ENCODE results near the gene NR2F1-AS1.
A peak's percentile ranks its signal among the peaks of the same experiment; 100 is the strongest.
"Not testable (repeated sequence)": the region's sequence is repeated elsewhere in the genome, so short reads cannot be mapped to it uniquely, and the experiment has no call there.

Gene NR2F1-AS1

DNA sequence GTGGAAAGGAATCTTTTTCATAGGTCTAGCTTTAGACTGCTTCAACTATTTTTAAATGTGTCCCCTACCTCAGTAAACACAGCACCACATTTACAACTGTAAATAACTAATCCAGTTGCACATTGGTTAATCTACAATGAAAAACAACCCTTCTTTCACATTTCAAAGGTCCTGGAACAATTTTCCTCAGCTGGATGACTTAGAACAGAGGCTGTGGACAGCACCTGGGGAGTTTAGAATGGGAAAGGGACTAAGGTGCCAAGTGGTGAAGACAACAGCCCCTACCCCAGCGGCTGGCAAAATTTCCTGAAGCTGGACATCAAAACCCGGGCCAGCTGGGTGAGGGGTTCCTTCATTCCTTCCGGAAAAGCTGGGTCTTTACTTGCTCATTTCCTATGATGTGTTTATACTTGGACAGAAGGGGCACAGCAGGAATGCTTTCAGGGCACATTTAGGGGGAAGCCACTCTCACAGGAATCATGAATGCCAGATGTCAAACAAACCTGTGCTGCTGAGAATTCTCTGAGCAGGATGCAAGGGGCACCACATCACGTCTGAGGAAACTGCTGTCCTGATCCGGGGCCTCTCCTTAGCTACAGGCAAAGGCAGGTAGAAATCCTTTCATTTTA, 158.3 kb downstream of the NR2F1-AS1 start:
- intact Hi-C loops (cut with DNase I) = loop anchor here (10.0 kb wide), 1 partner anchor 102 kb away; no protein-coding TSS in a partner anchor
- no peak for DNase-seq

DNA sequence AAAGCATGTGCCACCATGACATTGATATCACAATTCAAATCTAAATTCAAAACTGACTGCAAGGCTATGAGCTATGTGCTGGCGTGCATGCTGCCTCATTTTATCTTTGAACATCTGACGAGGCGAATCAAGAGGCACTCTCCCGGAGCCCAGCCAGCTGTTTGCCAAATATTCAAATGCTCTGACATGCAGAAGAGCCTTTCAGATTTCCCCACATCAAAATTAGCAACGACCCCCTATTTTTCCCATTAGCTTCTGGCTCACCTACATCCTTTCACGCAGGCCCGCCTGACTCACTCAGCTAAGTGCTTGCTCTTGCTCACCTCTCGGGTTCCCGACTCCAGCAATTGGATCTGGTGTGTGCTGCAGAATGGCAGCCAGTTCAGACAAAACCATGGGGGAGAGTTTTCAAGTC, 159.0 kb downstream of the NR2F1-AS1 start:
- intact Hi-C loops (cut with DNase I) = loop anchor here (10.0 kb wide), 1 partner anchor 103 kb away; no protein-coding TSS in a partner anchor

DNA sequence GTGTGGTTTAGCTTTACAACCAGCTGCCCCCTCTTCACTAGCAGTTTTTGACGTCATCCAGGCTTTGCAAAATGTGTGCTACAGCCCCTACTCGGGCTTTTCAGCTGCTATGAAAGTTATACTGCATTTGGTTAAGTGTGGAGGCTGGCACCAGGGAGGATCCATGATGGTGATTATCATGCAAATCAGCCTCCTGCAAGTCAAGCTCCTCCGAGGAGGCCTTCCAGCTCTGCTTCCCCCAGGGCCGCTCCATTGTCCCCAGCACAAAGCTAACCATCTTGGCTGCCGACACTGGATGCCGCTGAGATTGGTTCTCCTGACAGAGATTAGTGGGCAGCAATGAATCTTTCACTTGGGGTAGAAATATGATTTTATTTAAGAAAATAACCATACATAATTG, 159.6 kb downstream of the NR2F1-AS1 start:
- peak in 39 of 42 donors; percentile 15 to 81 (median 47) for DNase-seq
- intact Hi-C loops (cut with DNase I) = loop anchor here (10.0 kb wide), 1 partner anchor 103 kb away; no protein-coding TSS in a partner anchor

More for the DNA sequence above, 159.0 kb downstream of the NR2F1-AS1 start:
- DNase-seq = peak; percentile 12 to 89 (median 57)

DNA sequence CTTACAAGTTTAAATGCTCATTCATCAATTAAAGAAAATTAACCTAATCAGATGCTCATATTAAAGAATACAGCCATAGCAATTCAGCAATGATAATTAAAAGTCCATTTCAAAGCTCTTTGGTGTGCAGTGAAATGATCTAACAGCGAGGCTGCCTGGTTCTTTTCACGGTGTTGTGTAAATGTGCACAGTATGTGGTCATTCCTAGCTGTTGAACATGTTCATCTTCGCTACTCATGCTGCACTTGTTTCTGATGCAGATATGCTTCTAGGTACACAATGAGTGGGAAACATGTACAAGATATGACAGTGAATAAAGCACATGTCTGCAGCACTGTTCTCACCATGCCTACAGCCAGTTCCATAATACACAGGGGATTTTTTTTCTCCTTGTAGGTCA, 163.5 kb downstream of the NR2F1-AS1 start:
- intact Hi-C loops (cut with DNase I) = no loop called here
- DNase-seq = no peak

DNA sequence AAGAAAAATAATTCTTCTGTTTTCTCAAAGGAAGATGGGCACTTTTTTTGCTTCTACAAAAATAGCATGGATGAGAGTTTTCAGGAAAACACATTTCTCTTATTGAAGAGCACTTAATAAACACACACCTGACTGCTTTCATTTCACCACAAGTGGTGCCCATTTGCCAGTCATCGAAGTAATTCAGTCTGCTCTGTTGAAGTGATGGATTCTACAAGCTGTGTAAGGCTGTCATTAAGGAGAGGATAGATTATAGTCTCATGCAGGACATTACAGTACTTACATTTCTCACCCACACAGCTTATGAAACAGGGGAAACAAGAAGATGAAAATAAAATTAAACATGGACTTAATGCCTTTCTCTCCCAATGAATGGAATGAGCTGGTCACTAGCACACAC, 165.2 kb downstream of the NR2F1-AS1 start:
- no peak for DNase-seq
- intact Hi-C loops (cut with DNase I) = no loop called here

DNA sequence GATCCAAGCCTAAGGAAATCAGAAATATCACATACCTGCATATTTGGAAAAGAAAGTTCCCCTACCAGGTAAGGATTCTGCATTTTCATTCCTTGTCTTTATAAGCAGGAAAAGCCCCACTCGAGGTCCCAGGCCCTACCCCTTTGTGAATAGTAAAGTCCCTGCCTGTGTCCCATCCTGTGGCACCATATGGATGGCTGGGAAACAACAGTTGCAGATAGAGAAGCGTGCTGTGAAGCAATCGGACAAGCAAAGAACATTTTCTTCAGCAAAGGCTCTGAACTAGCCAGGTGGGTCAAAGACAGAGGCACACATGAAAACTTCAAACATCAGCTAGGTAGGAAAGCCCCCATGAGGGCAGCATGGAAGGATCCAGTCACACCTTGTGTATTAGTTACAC, 169.3 kb downstream of the NR2F1-AS1 start:
- intact Hi-C loops (cut with DNase I) = no loop called here

DNA sequence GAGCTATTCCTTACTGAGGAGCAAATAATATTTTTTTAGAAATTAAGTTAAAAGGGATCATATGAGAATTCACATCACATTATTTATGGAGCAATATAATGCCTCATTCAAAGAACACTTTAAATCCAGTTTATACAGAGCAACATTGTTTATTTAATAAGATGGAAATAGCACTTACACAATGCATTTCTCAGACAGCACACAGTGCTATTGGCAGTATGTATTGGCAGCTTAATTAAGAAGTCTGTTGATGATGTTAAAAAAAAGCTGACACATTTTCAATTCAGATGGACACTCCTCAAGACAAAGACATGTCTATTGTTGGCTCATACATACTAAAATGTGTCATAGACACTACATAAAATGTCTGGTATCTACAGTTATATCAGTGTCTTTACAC, 171.3 kb downstream of the NR2F1-AS1 start:
- intact Hi-C loops (cut with DNase I) = no loop called here
- DNase-seq = no peak

More for the DNA sequence above, 169.3 kb downstream of the NR2F1-AS1 start:
- DNase-seq = no peak

DNA sequence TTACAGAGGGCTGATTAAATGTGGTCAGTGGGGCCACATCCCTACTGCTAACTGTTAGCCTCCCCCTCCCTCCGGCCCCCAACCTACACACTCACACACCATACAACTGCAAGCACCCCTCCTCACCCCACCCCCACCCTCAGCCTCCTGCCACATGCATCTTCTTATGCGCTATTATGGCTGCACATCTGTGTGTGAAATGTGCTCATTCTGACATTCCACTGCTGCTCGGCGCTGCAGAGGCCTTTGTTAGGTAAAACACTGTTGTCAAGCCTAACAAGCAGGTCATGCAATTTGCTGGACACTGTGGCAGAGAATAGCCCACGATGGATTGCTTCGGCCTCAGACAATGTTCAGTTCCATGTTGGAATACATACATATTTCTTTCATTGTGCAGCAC, 173.6 kb downstream of the NR2F1-AS1 start:
- intact Hi-C loops (cut with DNase I) = no loop called here
- DNase-seq = no peak

DNA sequence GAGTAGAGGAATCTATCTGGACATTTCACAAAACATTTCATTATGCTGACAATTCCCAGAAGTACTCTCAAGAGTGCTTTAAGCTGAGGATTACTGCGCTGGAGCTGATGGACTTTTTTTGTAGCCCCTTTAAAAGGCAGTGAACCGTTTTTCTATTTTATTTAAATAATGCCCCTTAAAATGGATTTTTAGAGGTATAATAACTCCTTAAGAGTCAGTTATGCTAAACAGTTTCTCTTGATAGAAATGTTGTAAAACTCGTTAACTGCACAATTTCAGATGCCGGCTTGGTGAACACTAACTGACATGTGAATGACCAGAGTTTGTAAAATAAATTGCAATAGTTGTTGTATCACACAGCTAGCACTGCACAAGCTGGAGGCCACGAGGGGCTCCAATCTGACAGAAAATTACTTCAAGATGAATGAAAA, 174.0 kb downstream of the NR2F1-AS1 start:
- intact Hi-C loops (cut with DNase I) = no loop called here
- DNase-seq = no peak

DNA sequence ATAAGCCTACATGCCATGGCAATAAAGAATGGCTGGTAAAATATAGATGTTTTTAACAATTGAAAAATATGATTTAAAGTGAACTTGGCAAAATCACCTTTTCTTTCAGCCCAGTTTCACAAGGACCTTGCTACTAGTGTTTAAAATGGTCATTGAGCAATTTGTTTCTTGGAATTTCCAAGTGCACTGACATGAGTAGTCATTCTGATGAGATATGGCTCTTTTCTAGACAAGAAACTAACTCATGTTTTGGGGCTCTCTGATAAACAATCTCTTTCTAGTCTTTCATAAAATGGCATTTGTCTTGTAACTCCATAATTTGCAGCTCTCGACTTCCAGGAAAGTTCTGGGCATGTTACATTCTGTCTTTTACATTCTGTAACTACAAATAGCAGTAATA, 176.8 kb downstream of the NR2F1-AS1 start:
- intact Hi-C loops (cut with DNase I) = no loop called here
- DNase-seq = no peak

DNA sequence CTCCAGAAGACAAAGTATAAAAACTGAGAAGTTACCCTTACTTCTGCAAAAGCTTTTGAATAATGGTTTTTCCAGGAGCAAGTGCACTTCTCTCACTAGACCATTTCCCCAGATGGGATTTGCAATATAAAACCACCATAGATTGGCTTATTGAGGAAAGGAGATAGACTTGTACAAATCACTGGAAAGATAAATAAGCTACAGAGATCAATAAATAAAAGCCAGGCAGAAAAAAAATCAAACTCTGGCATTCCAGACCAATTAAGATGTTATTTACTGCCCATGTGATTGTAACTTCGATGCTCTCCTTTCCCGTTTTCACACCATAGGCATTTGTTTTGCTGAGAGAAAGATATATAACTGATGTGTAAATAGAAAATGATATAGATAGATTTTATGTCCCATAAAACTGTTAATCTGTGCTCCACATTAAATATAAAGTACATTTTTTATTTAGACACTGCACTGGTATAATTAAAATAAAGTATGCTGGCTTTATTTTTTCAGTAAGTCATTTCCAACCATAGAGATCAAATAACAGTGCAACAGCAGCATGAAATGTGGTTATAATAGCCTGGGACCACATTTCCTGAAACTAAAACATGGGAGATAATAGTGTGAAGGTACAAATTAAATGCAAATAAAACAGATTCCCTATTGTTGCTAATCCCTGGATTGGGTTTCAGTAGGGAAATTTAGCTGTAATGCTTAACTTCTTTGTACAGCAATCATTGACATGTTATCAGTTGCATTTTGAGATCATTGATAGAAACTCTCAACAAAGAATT, 177.7 kb downstream of the NR2F1-AS1 start:
- DNase-seq = no peak
- intact Hi-C loops (cut with DNase I) = no loop called here

DNA sequence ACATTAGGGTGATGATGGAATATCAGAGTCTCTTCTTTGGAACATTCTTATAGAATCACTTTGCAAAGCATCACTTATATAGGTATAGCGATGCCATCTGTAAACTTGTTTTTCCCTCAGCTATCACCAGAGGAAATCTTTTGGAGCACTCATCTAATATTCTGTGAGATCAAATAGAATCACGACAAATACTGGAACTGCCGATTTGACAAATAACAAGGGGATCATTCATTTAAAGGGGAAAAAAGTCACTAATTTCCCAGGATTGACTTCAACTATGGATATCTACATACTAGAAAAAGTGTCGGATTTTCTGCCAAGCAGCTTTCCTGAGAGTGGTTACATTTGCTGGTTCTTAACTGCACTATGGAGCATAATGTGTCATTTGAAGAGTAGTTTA, 178.6 kb downstream of the NR2F1-AS1 start:
- DNase-seq = no peak
- intact Hi-C loops (cut with DNase I) = no loop called here

DNA sequence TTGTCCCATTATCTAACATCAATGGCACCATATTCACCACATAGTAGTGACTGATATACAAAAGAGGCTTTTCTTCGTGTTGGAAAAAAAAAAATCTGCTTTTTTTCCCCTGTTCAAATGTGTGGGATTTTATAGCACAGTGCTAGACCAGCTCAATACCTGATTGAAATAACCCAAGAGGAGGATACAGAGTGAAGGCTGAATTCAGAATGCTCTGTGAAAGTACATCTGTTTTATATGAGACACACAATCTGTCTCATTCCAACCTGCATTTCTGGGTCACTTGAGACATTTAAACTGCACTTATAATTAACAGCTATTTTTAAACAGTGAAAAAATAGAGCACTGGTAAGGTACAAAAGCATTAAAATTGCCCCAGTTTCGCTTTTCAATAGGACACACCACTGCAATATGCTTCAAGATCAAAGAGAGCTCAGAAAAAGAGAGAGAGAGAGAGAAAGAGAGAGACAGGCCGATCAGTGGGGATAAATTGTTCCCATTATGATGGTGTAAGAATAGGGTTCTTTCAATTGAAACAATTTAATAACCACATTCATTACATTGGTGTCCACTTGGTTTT, 179.3 kb downstream of the NR2F1-AS1 start:
- no peak for DNase-seq
- intact Hi-C loops (cut with DNase I) = no loop called here

DNA sequence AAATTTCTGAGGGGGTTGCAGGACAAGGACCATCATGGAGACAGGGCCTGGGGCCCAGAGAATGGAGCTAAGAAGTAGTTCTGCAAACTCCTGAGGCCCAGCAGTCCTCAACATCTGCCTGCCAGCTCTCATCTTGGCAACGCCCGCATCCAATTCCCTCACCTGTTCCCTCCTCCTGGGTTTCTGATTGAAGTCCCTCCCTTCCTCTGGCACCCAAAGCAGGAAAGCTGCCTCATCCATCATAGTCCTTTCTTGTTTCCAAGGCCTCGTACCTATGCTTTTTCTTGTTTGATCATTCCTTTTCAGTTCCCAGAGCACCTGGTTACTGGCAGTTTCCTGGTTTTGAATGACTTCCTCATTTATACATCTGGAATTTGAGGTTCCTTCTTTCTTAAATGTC, 181.3 kb downstream of the NR2F1-AS1 start:
- intact Hi-C loops (cut with DNase I) = no loop called here
- DNase-seq = no peak

DNA sequence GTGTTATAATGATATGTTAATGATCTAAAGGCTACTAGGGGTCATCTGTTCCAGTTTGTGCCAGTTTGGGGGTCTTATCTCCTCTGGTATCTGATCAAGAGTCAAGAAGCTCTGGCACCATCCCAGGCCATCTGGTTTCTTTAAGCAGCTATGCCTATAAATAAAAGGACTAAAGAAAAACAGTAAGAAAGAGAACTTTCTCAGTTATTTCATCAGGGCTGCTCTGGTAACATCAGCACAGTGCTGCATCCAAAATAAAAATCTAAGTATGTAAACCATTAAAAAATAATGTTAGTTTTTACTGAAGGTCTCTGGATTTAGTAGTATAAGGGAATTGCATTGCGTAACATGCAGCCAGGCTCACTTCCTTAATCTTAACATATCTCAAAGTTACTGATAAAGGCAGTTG, 185.0 kb downstream of the NR2F1-AS1 start:
- DNase-seq = no peak
- intact Hi-C loops (cut with DNase I) = no loop called here

DNA sequence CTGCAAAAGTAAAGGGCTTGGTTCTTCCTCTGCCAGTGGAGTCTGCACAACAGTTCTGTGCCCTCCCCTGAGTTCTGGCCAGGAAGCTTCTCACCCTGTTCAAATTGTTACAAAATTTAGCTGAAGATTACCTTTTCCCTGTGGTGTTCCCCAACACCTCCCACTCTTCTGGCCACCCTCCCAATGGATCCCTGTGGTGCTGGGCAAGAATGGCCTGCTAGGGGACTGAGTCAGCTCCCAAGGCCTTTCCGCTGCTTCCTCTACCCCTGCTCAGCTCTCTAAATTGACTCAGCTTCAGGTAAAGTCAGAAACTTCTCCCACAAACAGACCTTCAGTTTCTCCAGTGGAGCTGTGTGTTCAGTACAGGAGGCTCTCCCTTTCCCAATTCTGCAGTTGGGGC, 186.0 kb downstream of the NR2F1-AS1 start:
- DNase-seq = no peak
- intact Hi-C loops (cut with DNase I) = no loop called here

DNA sequence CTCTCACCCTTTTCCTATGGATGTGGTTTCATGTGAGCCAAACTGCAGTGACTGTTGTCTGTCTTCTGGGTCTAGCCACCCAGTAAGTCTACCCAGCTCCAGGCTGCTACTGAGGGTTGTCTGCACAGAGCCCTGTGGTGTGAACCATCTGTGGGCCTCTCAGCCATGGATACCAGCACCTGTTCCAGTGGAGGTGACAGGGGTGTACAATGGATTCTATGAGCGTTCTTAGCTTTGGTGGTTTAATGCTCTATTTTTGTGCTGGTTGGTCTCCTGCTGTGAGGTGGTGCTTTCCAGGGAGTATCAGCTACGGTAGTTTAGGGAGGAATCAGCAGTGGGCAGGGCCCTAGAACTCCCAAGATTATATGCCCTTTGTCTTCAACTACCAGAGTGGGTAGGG, 186.7 kb downstream of the NR2F1-AS1 start:
- DNase-seq = no peak
- intact Hi-C loops (cut with DNase I) = no loop called here

DNA sequence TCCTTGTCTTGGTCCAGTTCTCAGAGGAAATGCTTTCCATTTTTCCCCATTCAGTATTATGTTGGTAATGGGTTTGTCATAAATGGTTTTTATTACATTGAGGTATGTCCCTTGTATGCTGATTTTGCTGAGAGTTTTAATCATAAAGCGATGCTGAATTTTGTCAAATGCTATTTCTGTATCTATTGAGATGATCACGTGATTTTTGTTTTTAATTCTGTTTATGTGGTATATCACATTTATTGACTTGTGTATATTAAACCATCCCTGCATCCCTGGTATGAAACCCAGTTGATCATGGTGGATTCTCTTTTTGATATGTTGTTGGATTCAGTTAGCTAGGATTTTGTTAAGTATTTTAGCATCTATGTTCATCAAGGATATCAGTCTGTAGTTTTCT, 189.8 kb downstream of the NR2F1-AS1 start:
- DNase-seq; intact Hi-C loops (cut with DNase I): not testable (repeated sequence)

DNA sequence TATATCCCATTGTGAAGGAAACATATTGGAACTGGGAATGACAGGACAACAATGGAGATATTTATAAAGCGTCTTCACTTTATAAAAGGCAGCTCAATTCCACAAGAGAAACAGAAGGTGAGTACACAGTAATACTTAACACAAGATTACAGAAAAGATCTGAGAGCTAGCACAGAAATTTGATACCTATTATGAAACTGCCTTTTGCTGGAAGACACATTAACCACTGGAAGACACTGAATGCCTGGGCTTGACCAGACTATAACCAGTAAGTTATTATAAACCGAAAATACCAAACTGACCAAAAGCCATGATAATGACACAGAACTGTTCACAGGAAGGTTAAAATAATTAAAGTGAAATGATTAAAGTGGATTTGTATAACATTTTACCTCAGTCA, 195.4 kb downstream of the NR2F1-AS1 start:
- intact Hi-C loops (cut with DNase I) = no loop called here
- no peak for DNase-seq

DNA sequence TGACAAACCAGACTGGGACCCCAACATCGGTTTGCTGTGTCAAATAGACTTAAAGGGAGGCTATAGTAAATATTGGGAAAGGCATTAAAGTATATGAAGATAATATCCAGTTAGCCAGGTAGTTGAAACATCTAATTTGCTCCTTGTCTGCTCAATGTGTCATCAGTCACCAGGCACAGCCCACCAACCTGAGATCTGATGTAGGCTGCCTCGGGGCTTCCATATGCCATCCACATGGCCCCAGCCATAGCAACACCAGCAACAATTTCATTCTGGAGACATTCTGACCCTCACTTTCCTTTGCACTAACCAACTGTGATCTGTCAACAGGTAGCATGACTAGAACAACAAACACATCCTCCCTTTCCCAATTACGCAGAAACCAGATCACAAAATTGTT, 196.0 kb downstream of the NR2F1-AS1 start:
- intact Hi-C loops (cut with DNase I) = no loop called here
- DNase-seq = no peak

Data from head of caudate nucleus (tissue), 42 donors.